ENCODE data around the gene LRR1.
"Not testable (repeated sequence)": the region's sequence is repeated elsewhere in the genome, so short reads cannot be mapped to it uniquely, and the experiment has no call there.

GRCh38 chr14:49657500-49657899, 58.8 kb downstream of the LRR1 start:
- TF ChIP-seq CTCF, POLR2A (IDR thresholded peaks at IDR 0.05): not testable (repeated sequence)

Data from suprapubic skin (tissue), 3 donors.